ENCODE data around the gene MEF2D.

DNA sequence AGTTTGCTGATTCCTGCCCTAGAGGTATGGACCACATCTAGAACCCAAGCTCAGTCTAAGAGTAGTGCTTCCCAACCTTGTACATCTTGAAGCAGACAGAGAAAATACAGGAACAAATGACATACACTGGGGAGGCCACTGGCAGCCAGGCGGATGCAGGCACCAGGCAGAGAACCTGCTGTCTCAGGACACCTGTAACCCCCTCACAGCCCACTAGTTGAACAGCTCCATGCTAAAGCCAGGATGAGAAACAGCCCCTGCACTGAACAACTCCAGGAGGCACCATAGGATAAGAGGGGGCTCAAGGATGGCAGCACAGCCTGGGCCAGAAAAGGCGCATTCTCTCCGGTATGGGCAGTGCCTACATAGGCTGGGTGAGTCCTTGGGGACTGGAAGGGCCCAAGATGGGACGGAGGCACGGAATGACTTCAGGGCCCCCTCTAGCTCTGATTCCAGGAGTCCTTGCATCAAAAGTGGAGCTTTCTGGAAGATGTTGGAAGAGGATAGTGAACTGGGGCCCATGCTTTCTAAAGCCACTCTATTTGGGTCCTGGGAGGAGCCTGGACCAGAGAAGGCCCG lies 16.0 kb downstream of the MEF2D start:
- TF ChIP-seq CTCF (IDR thresholded peaks at IDR 0.05; ENCODE audit: low read length) (no peak), EZH2 (IDR thresholded peaks at IDR 0.05; ENCODE audit: borderline replicate concordance, low read length) (no peak)
